Melanocyte of skin (primary cell): Measurements from ENCODE around the gene BAD. TPM values are rescaled to one million over a fixed set of nuclear protein-coding genes. Genes with fewer than 3 reads are reported as not detected.

ENCODE experiments used
- total RNA-seq, 2 donors: library from RNA; depleted of rRNA; stranded (reverse); fragments of >200 nt; gene quantifications; 2 replicates each; pipeline ENCODE4 v1.2.3, GENCODE V29; 2012

BAD gene
- total RNA-seq: 10 to 100 TPM; 60.6 to 69.5 TPM

GRCh38 chr11:64284048-64284961 is at the start of gene BAD:
TSS of gene BAD (minus strand) at chr11:64284665. CDS start at chr11:64284368, 297 bp downstream.

GRCh38 chr11:64317961-64318765 is 33.7 kb upstream of the BAD start, which contains the start of gene PRDX5:
TSS of gene PRDX5 (plus strand) at chr11:64318121. CDS start at chr11:64318216, 95 bp downstream.

DNA sequence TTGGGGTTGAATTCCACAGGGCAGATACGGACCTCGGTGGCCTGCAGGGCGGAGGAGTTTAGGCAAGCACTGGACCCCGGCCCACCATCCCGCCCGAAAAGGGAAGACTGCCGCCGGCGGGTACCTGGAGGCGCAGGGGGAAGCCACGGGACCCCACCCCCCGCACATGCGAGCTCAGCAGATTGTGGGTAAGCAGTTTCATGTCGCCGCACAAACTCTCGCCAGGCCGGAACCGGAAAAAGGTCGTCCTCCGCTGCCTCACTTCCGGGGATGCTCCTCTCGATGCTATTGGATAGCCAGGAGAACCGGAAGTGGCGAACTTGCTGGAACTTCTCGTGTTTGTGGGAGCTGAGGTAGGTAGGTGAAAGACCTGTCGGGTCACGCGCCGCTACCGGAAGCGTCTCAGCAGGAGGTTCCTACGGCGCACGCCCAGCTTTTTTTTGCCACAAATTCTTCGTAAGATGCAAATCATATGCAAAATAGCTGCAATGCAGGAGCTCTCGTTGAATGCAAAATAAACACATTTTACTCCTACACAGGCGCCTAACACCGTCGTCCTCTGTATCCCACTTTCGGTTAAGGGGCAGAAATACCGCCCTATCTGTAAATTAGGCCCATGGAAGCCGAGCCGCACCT is 33.0 kb upstream of the BAD start, which contains the start of gene TRMT112:
Gene TRMT112 (minus strand): TSS at position 235 of the 636 bp plus-strand sequence. CDS start 33 bp downstream, at position 202.

GRCh38 chr11:64305075-64305690 is 20.7 kb upstream of the BAD start, which contains the start of gene ESRRA:
TSS of gene ESRRA (plus strand) at chr11:64305524. CDS start at chr11:64307180, 1,656 bp downstream.

DNA sequence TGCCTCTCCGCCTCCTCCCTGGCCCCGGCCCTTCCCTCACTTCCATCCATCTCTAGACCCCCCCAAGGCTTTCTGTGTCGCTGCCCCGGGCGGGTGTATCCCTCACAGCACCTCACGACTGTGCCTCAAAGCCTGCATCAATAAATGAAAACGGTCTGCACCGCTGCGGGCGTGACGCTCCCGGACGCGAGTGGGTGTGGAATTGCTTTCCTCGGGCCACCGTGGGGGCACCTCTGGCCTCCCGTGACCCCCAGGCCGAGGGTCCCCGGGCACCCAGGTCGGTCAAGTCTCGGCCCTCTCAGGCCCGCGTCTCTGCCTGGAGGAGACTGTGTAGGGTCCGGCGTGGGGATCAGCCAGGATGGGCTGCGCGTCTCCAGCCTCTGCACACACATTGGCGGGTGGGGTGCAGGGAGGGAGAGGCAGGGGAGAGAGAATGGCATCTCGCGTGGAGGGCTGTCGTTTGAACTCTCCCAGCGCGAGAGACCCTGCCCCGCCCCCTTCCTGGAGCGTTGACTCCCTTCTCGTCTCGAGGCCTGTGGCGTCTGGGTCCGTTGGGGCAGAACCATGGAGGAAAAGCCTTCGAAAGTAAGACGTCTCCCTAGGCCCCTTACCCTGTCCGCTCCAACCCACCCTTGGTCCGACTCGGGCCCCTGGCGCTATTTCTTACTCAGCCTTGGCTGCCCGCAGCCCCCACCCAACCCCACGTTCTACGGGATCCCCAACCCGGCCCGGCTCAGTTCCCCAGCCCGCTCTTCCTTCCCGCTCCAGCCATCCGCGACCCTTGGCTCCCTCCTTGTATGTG is 15.6 kb upstream of the BAD start, which contains the start of gene CATSPERZ:
Gene CATSPERZ (plus strand): TSS at position 512 of the 802 bp plus-strand sequence. CDS start 53 bp downstream, at position 565.

DNA sequence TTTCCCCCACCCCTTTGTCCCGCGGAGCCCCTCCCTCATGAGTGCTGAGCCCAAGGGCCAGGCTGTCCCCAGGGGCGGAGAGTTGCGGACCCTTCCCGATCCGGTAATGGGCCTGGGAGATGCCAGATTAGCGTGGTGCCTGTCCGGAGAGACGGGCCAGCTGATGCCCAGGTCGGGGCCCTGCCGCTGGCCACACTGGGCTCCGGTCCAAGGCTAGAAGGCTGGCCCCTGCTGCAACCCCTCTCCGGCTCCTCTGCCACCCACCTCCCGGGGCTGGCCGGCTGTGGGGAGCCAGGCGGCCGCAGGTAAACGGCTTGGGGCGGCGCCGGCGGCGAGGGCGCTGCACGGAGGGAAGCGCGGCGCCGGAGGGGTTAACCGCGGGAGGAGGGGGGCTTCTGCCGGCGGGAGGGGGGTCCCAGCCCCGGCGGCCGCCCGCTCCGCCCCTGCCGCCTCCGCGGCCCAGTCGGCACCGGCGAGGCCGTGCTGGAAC is 6.8 kb upstream of the BAD start, which contains the start of gene KCNK4:
Gene KCNK4 (plus strand): TSS at position 41 of the 490 bp plus-strand sequence. CDS start 1,717 bp downstream, outside the sequence.

DNA sequence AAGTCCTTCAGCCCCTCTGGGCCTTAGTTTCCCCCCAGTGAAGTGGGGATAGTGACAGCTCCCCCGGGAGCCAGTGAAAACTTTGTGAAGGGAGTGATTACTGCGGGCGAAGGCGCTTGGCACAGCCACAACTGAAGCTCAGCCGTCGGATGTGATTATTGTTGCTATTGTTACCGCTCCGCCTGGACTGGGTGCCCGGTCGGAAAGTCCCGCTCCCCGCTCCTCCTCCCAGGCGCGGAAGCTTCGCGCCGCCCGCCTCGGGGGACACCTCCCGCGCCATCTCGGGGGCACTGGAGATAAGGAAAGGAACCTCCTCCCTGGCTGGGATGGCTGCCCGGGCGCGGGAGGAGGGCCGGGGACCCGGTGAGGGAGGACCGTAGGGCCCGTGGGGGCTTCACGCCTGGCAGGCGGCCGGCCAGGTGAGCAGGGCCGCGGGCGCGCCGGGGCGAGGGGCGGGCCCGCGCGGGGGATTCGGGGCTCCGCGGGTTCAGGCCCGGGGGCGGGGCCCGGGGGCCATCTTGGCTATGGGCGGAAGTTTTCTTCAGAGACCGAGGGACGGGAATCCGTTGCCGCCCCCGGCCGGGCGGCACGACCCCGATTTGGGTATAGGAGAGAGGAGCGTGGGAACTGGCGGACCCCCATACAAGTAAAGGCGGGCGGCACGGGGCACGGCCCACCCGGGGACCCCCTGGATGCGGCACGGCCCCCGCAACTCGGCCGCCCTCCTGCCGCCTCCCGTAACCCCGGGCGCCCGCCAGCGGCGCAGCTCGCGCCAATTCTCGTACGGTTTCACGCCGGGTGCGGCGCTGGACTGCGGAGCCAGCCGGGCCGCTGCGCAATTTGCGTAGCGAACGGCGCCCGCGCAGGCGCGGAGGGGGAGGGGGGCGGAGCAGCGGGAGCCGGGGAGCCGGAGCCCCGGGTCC is 758 bp upstream of the BAD start, which contains the start of gene GPR137:
Gene GPR137 (plus strand): TSS at position 887 of the 923 bp plus-strand sequence. CDS start 677 bp downstream, outside the sequence.

GRCh38 chr11:64251016-64251752 is 33.3 kb downstream of the BAD start, which contains the start of gene PLCB3:
TSS of gene PLCB3 (plus strand) at chr11:64251530. CDS start at chr11:64251650, 120 bp downstream.

DNA sequence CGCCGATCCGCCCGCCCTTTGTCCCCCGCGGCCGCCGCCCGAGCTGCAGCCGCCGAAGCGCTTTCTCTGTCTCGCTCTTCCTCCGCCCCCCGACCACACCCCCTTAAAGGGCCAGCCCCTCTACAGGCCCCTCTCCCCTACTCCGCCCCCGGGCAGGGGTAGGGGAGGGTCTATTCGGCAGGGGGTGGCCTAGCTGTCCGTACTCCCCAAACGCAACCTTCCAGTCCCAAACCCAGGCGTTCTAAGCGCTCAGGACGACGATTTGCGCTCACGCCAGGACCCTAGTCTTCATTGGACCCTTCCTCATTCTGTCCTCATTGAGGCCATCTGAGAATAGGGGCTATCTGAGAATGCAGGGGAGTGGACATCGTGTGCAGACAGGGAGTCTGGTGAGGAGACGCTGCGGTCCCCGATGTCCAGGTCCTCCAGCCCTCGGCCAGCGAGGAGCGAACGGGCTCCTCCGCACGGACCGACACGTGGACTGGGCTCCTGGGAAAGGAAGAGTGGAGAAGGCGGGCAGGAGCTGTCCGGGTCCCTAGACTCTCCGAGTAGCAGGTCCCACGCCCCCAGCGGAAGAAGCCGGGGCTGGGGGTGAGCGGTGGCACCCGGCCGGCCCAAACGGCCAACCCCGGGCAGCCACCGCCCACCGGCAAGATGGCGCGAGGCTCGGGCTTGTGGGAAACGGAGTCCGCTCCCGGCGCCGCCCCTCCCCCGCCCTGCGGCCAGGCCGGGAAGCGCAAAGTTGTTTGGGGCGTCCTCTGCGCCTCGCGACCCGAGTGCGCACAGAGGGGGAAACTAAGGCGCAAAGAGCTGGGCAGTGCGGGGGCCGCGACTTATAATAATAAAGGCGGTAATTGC is 37.4 kb downstream of the BAD start, which contains the start of gene PPP1R14B:
Gene PPP1R14B (minus strand): TSS at position 73 of the 858 bp plus-strand sequence. CDS start 270 bp downstream, outside the sequence.

GRCh38 chr11:64240435-64241240 is 43.8 kb downstream of the BAD start, which contains the start of gene FKBP2:
TSS of gene FKBP2 (plus strand) at chr11:64241095. CDS start at chr11:64242388, 1,293 bp downstream.

DNA sequence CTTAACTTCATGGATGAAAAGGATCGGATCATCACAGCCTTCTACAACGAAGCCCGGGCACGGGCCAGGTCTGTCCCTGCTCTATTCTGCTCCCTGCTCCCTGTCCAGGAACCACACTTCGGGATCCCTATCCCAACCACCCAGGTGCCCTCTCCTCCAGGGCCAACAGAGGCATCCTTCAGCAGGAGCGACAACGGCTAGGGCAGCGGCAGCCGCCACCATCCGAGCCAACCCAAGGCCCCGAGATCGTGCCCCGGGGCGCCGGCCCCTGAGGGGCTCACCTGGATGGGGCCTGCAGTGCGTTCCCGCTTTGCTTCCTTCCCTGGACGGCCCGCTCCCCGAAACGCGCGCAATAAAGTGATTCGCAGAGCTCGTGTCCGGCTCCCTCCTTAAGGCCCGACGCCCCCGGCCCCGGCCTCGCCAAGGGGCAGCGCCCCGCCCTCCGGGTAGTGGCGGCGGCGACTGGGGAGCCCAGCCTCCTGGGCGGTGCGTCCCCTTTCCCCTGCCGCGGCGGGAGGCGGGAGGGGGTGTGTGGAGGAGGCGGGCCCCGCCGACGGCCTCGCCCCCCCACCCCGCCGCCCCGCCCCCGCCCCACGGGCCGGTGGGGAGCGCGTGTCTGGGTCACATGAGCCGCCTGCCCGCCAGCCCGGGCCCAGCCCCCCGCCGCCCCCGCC is 50.4 kb downstream of the BAD start, which contains the start of gene VEGFB:
Gene VEGFB (plus strand): TSS at position 672 of the 674 bp plus-strand sequence. CDS start 250 bp downstream, outside the sequence.

GRCh38 chr11:64230171-64230984 is 54.1 kb downstream of the BAD start, which contains the start of gene DNAJC4:
TSS of gene DNAJC4 (plus strand) at chr11:64230548. CDS start at chr11:64230855, 307 bp downstream.

GRCh38 chr11:64225608-64226506 is 58.6 kb downstream of the BAD start, which contains the start of the genes NUDT22 and TRPT1:
TSS of gene NUDT22 (plus strand) at chr11:64226274. CDS start at chr11:64226653, 379 bp downstream.
TSS of gene TRPT1 (minus strand) at chr11:64226186. CDS start at chr11:64225860, 326 bp downstream.

